ENCODE results near the gene GYS2.

DNA sequence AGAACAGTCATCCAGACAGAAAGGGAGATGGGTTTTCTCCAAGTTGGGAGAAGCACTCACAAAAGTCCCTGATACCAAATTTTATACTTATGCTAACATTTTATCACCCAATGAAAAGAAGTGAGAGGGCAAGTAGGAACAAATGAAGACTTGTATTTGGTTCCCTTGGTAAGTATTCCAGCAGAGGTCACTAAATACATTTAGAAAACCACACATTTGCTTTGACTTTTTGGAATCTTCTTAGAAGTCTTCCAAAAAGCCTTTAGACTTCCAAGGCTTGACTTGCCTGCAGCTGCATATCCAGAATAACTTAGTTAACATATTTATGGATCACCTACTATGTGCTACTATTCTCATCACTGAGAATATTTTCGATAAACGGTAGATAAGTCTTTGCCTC lies 3.1 kb upstream of the GYS2 start:
- TF ChIP-seq, protein P1, sequence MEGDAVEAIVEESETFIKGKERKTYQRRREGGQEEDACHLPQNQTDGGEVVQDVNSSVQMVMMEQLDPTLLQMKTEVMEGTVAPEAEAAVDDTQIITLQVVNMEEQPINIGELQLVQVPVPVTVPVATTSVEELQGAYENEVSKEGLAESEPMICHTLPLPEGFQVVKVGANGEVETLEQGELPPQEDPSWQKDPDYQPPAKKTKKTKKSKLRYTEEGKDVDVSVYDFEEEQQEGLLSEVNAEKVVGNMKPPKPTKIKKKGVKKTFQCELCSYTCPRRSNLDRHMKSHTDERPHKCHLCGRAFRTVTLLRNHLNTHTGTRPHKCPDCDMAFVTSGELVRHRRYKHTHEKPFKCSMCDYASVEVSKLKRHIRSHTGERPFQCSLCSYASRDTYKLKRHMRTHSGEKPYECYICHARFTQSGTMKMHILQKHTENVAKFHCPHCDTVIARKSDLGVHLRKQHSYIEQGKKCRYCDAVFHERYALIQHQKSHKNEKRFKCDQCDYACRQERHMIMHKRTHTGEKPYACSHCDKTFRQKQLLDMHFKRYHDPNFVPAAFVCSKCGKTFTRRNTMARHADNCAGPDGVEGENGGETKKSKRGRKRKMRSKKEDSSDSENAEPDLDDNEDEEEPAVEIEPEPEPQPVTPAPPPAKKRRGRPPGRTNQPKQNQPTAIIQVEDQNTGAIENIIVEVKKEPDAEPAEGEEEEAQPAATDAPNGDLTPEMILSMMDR (IDR thresholded peaks at IDR 0.05; ENCODE audit: low read depth, low read length, missing input control): peak; percentile 42
- TF ChIP-seq RAD21 (IDR thresholded peaks at IDR 0.05) (peak; percentile 80), YY1 (IDR thresholded peaks at IDR 0.05) (no peak), SP1 (IDR thresholded peaks at IDR 0.05) (no peak), GABPA (IDR thresholded peaks at IDR 0.05 in 1 of 2, conservative IDR thresholded peaks at IDR 0.05 in 1 of 2) (no peak), JUND (IDR thresholded peaks at IDR 0.05) (no peak)
- TF ChIP-seq, protein P2, sequence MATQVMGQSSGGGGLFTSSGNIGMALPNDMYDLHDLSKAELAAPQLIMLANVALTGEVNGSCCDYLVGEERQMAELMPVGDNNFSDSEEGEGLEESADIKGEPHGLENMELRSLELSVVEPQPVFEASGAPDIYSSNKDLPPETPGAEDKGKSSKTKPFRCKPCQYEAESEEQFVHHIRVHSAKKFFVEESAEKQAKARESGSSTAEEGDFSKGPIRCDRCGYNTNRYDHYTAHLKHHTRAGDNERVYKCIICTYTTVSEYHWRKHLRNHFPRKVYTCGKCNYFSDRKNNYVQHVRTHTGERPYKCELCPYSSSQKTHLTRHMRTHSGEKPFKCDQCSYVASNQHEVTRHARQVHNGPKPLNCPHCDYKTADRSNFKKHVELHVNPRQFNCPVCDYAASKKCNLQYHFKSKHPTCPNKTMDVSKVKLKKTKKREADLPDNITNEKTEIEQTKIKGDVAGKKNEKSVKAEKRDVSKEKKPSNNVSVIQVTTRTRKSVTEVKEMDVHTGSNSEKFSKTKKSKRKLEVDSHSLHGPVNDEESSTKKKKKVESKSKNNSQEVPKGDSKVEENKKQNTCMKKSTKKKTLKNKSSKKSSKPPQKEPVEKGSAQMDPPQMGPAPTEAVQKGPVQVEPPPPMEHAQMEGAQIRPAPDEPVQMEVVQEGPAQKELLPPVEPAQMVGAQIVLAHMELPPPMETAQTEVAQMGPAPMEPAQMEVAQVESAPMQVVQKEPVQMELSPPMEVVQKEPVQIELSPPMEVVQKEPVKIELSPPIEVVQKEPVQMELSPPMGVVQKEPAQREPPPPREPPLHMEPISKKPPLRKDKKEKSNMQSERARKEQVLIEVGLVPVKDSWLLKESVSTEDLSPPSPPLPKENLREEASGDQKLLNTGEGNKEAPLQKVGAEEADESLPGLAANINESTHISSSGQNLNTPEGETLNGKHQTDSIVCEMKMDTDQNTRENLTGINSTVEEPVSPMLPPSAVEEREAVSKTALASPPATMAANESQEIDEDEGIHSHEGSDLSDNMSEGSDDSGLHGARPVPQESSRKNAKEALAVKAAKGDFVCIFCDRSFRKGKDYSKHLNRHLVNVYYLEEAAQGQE (IDR thresholded peaks at IDR 0.05): no peak

Measured in liver (tissue), 3 donors.